Activated CD4-positive, alpha-beta T cell treated with anti-CD3 and anti-CD28 coated beads, Interleukin-10, Interleukin-2, amounts not matched to agents 100 ng/mL and 50 ng/mL, durations not matched to agents 16 hours and 8 hours (primary cell): Measurements from ENCODE around the gene PDS5A.
"Not testable (repeated sequence)": the region's sequence is repeated elsewhere in the genome, so short reads cannot be mapped to it uniquely, and the experiment has no call there.

Experiments
- DNase-seq: peaks from one replicate; pipeline ENCODE4 v3.0.0-alpha.2; 2020

PDS5A gene, protein sequence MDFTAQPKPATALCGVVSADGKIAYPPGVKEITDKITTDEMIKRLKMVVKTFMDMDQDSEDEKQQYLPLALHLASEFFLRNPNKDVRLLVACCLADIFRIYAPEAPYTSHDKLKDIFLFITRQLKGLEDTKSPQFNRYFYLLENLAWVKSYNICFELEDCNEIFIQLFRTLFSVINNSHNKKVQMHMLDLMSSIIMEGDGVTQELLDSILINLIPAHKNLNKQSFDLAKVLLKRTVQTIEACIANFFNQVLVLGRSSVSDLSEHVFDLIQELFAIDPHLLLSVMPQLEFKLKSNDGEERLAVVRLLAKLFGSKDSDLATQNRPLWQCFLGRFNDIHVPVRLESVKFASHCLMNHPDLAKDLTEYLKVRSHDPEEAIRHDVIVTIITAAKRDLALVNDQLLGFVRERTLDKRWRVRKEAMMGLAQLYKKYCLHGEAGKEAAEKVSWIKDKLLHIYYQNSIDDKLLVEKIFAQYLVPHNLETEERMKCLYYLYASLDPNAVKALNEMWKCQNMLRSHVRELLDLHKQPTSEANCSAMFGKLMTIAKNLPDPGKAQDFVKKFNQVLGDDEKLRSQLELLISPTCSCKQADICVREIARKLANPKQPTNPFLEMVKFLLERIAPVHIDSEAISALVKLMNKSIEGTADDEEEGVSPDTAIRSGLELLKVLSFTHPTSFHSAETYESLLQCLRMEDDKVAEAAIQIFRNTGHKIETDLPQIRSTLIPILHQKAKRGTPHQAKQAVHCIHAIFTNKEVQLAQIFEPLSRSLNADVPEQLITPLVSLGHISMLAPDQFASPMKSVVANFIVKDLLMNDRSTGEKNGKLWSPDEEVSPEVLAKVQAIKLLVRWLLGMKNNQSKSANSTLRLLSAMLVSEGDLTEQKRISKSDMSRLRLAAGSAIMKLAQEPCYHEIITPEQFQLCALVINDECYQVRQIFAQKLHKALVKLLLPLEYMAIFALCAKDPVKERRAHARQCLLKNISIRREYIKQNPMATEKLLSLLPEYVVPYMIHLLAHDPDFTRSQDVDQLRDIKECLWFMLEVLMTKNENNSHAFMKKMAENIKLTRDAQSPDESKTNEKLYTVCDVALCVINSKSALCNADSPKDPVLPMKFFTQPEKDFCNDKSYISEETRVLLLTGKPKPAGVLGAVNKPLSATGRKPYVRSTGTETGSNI (N-terminal part only)

DNA sequence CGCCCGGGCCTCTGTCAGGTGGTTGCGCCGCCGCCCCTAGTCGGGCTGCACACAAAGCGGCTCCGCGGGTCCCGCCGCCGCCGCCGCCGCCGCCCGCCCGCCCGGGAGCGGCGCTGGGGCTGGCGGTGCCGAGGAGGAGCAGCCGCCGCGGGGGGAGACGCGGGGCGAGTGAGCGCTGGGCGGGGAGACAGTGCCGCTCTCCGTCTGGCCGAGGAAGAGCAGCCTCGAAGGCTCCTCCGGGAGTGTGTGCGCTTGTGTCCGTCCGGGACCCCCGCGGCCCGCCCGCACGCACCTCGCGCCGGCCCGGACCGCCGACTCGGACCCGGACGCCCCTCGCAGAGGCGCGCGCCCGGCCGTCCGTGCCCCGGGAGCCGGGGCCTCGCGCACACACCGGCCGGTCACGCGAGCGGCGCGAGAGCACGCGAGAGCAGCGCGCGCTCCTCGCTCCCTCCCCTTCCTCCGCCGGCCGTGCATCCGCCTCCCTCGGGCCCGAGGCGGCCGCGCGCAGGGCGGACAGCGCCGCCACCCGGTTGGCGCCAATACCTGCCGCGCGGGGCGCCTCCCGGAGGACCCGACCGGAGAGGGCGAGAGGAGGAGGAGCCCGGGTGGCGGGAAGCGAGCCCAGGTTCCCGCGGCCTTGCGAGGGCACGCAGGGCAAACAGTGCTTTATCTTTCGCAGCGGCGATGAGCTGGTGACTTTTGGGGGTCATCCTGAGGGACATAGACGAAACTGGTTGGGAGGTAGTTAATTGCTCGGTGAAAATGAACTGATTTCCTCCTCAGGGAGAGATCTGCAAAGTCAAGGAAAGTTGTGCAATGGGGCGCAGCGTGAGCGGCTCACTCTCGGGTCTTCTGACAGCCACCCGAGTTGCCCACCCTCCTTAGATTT is at the start of gene PDS5A:
Gene PDS5A (minus strand): TSS at position 423 of the 889 bp plus-strand sequence. CDS start 1,334 bp downstream, outside the sequence.
- peak; percentile 95 for DNase-seq

DNA sequence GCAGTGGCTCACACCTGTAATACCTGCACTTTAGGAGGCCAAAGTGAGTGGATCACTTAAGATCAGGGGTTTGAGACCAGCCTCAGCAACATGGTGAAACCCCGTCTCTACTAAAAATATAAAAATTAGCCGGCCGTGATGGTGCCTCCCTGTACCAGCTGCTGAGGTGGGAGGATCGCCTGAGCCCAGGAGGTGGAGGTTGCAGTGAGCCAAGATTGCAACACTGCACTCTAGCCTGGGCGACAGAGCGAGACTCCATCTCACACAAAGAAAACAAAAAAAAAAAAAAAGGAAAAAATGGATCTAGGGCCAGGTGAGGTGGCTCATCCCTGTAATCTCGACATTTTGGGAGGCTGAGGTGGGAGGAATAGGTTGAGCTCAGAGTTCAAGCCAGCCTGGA is 46.3 kb upstream of the PDS5A start:
- not testable (repeated sequence) for DNase-seq

DNA sequence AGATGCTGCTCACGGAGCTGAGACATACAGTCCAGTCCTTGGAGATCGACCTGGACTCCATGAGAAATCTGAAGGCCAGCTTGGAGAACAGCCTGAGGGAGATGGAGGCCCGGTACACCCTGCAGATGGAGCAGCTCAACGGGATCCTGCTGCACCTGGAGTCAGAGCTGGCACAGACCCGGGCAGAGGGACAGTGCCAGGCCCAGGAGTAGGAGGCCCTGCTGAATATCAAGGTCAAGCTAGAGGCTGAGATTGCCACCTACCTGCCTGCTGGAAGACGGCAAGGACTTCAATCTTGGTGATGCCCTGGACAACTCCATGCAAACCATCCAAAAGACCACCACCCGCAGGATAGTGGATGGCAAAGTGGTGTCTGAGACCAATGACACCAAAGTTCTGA is 43.4 kb upstream of the PDS5A start:
- not testable (repeated sequence) for DNase-seq

DNA sequence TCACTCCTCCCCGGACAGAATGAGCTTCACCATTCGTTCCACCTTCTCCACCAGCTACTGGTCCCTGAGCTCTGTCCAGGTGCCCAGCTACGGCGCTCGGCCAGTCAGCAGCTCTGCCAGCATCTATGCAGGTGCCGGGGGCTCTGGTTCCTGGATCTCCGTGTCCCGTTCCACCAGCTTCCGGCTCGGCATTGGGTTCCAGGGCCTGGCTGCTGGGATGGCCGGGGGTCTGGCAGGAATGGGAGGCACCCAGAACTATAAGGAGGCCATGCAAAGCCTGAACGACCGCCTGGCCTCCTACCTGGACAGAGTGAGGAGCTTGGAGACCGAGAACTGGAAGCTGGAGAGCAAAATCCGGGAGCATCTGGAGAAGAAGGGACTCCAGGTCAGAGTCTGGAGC is 42.5 kb upstream of the PDS5A start:
- DNase-seq = no peak

DNA sequence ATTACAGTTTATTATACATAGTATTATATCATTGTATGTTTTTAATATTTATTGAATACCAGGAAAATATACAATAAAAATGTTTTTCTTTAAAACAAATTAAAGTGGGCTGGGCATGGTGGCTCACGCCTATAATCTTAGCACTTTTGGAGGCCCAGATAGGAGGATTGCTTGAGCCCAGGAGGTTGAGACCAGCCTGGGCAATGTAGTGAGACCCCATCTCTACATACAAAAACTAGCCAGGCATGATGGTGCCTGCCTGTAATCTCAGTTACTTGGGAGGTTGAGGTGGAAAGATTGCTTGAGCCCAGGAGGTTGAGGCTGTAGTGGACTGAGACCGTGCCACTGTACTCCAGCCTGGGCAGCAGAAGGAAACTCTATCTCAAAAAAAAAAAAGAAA is 38.3 kb upstream of the PDS5A start:
- no peak for DNase-seq

DNA sequence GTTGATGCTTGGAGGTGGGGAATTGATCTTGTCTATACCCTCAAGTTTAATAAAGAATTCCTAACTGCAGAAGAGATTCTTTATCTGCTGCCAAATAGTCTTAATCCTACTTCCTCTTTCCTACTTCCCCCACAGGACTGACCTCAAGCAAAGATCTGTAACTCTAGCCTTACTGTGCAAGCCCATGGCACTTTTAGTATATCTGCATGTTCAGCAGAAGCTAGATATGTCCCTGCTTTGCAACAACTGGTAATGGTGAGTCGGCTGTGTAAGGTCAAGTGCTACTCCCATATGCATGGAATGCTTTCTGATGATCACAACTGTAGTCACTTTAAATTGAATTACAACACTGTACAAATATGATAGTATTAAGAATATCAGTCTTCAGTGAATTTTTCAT is 26.3 kb upstream of the PDS5A start:
- no peak for DNase-seq

DNA sequence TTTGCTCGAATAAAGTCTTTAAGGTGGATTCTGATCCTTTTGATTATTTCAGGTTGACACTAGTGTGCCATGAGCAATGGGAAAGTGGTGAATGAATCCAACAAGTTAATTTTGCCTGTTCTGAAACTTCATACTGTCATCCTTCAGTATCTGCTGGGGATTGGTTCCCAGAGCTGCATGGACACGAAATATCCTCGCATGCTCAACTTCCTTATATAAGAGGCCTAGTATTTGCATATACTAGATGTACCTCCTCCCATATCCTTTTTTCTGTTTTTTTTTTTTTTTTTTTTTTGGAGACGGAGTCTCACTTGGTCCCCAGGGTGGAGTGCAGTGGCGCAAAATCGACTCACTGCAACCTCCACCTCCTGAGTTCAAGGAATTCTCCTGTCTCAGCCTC is 23.0 kb upstream of the PDS5A start:
- DNase-seq = no peak

DNA sequence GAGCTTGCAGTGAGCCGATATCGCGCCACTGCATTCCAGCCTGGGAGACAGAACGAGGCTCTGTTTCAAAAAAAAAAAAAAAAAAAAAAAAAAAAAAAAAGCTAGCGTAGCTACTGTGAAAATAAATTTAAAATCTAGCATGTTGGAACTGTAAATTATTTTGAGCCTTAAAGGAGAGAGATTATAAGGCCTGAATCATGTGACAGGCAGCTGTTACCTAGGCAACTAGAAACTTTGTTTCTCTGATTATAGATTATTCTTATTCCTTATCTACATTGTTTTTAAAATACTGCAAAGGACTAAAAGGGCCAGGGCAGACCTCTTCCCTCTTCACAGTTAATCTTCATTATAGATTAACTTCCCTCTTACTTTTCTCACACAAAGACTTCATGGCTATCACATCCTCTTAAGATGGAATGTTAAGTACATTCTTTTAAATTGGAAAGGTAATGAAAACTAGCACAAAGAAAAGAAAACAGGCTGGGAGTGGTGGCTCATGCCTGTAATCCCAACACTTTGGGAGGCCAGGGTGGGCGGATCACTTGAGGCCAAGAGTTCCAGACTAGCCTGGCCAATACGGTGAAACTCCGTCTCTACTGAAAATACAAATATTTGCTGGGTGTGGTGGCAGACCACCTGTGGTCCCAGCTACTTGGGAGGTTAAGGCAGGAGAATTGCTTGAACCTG is 21.1 kb upstream of the PDS5A start:
- DNase-seq = no peak

DNA sequence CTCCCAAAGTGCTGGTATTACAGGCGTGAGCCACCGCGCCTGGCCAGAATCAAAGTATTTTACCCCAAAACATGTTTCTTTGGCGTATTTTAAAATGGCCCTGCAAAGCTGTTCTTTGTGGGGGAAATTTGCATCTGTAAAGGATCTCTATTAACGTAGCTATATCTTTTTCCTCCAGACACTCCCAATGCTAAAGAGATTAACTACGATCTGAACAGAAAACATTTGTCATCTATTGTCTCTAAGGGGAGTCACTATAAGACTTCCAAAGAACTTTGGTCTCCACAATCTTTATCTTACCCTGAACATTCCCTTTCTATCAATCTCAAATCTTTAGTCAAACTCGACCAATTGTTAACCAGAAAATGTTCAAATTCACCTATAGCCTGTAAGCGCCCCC is 19.1 kb upstream of the PDS5A start:
- DNase-seq = no peak

DNA sequence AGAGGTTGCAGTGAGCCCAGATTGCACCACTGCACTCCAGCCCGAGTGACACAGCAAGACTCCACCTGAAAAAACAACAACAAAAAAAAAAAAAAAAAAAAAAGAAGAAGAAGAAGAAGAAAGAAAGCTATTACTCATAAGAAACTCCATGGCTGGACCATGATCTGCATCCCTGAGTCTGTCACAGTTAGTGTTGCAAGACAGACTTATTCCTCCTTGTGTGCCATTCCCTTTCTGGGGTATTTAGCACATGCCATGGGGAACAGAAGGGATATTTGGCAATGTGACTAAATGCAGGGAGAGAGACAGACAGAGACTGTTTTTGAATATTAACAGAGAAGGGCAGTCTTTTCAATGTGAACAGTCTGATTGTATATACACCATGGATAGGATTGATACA is 16.7 kb upstream of the PDS5A start:
- no peak for DNase-seq

DNA sequence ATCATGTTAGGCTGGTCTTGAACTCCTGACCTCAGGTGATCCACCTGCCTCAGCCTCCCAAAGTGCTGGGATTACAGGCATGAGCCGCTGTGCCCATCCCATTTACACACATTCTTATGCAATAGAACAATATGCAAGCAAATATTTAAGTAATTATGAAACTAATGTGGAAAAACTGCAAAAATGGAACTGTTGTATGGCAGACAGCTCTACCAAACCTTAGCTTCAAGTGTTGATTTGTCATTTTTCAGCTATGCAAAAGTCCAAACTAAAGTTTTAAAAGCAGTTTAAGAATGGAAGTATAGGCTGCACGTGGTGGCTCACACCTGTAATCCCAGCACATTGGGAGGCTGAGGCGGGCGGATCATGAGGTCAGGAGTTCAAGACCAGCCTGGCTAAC is 11.7 kb upstream of the PDS5A start:
- not testable (repeated sequence) for DNase-seq

DNA sequence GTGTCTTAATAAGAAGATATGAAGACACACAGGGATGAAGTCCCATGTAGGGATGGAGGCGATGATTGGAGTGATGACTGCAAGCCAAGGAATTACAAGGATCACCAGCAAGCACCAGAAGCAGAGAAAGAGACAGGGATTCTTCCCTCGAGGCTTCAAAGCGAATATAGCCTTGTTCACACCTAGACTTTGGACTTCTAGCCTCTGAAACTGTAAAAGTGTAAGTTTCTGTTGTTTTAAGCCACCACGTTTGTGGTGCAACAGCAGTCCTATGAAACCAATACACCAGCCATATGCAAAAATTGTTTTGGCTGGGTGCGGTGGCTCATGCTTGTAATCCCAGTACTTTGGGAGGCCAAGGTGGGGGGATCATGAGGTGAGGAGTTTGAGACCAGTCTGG is 9.8 kb upstream of the PDS5A start:
- DNase-seq = no peak

DNA sequence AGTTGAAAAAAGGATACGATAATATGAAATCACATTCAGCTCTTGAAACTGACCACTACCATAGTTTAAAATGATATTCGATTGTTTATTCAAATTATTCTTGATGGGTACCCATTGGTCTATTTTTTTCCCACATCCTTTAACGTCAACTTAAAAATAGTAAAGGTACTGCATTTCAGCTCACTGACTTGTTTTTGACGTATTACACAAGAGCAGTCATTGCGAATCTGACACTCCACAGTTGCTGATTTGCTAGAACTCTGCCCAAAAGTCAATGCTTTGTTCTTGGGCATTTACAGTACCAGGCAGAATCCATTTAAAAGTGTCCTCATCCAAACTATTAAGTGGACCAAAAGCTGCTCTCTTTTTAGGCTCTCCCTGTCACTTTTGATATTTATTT is 1.2 kb upstream of the PDS5A start:
- DNase-seq = no peak

DNA sequence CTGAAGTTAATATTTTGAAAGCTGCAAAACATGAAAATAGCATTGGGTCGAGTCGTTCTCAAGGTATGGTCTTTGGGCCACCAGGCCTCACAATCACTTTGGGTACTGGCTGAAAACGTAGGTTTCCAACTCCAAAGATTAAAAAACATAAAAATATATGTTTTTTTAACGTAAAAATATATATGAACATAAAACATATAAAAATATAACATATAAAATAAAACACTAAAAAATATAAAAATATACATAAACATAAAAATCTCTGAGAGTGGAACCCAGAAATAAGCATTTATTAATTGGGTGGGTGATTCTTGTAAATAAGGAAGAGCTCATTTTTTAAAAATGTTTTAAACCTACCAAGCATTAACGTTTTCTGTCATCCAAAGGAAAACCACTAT is 666 bp upstream of the PDS5A start:
- DNase-seq = no peak

DNA sequence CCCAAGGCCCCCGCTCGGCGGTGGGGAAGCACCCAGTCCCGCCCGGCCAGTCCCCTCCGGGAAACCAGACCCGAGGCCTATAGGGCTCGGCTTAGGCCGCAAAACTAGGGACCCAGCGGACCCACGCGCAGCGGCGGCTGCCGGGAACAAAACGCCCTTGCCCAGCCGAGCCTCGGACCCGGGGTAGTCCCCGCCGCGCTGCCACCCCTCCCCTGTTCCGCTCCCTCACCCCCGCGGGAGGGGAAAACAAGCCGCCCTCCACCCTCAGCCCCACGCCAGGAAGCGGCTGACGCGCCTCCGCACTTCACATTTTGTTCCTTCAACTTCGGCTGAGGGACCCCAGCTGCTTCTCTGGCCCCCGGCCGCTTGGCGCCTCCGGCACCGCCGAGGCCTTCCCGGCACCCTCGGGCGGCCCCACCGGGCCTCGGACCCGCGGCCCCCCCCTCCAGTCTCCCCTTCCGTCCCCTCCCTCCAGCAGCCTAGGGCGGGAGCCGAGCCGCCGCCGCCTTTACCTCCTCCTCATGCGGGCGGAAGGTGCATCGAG is 694 bp downstream of the PDS5A start:
- peak; percentile 53 for DNase-seq

DNA sequence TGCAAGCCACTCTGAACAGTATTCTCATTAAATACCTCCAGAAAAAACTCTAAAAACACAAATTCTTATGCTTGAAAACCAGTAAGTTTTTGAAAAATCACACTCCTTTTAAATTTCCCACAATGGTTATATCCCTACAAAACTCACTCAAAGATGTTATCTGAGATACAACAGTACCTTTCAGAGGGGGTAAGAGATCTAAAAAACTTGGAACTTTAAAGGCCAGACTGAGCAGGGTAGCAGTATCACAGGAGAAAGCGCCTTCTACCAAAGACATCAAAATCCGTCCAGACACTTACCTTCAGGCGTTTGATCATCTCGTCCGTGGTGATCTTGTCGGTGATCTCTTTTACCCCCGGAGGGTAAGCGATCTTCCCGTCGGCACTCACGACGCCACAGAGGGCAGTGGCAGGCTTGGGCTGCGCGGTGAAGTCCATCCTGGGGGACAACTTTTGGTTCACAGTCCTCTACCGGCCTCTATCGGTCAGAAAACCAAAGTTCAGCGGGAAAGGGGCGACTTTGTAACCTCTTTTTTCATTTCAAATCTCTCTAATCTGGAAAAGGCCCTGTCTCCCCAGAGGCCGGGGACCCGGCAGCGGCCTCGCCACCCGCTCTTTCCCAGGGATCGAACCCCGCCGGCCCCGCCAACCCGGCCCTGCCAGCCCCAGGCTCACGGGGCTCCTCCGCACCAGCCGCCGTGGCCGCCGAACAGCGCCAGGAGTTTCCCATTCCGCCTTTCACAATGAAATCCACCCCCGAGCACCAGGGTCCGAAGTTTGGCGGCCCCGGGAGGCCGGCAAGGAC is 1.4 kb downstream of the PDS5A start:
- peak; percentile 81 for DNase-seq

DNA sequence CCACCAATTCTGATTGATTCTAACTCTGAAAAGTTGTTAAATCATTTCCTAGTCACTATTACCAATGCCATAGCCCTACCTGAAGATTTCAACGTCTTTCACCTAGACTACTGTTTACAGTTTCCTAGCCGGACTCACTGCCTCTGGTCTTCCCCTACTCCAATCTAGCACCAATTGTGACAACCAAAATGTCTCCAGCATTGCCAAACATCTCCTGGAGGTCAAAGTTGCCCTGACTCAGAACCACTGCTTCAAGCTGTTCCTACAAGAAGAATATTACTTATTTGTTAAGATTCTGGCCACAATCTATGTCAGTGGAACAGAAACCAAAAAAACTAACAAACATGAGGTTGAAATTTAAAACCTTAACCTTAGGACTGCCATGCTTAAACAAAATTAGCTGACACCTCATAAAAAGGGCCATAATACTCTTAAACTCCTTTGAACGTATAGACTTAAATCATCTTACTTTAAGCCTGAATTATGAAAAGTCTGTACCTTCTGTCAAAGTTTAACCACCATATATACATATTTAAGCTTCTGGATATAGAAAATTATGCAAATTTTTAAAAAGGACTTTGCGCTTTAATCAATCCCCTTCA is 2.1 kb downstream of the PDS5A start:
- no peak for DNase-seq

DNA sequence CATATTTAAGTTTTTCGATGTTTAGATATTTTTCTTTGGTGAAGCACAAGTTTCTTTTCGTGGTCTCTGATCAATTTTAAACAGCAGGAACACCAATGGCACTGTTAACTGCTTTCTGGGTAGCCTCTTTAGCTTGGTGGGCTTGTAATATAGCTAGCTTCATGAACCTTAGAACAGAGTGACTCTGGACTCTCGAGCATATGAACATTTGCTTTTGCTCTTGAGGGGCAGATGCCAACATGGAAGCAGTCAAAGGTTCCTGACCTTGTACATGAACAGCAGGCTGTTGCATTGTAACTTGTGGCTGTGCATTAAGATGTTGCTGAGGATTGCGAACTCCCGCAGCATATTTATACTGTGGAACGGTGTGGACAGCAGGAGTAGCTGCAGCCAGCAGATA is 4.7 kb downstream of the PDS5A start:
- DNase-seq = not testable (repeated sequence)

DNA sequence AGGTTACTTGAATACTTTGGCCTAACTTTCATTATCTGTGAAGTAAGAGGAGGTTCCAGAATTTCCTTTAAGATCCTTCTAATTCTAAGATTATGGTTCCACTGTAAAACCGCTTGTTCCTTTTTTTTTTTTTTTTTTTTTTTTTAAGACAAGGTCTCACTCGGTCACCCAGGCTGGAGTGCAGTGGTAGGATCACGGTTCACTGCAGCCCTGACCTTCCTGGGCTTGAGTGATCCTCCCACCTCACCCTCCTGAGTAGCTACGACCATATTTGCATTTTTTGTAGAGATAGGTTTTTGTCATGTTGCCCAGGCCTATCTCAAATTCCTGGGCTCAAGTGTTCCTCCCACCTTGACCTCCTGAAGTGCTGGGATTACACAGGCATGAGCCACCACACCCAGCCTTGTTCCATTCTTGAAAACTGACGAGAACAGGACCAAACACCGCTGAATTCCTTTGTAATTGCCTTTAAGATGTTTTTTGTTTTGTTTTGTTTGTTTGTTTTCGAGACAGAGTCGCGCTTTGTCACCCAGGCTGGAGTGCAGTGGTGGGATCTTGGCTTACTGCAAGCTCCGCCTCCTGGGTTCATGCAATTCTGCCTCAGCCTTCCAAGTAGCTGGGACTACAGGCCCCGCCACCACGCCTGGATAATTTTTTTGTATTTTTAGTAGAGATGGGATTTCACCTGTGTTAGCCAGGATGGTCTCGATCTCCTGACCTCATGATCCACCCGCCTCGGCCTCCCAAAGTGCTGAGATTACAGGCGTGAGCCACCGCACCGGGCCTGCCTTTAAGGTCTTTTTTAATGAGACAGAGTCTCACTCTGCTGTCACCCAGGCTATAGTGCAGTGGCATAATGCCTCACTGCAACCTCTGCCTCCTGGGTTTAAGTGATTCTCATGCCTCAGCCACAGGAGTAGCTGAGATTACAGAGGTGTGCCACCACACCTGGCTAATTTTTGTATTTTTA is 6.8 kb downstream of the PDS5A start:
- DNase-seq = no peak
